ENCODE data around the gene WDR93.

Gene WDR93

GRCh38 chr15:89662893-89663626, 27.6 kb upstream of the WDR93 start:
- no peak overlapping the region for H3K4me3 ChIP-seq (ENCODE audit: control insufficient read depth, low read depth, low read length)
- no peak for TF ChIP-seq CTCF (IDR thresholded peaks at IDR 0.05; ENCODE audit: control insufficient read depth, insufficient read depth, low read depth, low read length, missing control alignments)
- peak; percentile 69 for DNase-seq (ENCODE audit: low read depth)

GRCh38 chr15:89664441-89665350, 25.9 kb upstream of the WDR93 start:
- TF ChIP-seq CTCF (IDR thresholded peaks at IDR 0.05; ENCODE audit: control insufficient read depth, insufficient read depth, low read depth, low read length, missing control alignments) = no peak
- DNase-seq (ENCODE audit: low read depth) = no peak
- H3K4me3 ChIP-seq (ENCODE audit: control insufficient read depth, low read depth, low read length) = no peak overlapping the region; the same call in 1 of the 2 replicates

- TF ChIP-seq CTCF (IDR thresholded peaks at IDR 0.05; ENCODE audit: control insufficient read depth, insufficient read depth, low read depth, low read length, missing control alignments) = no peak
These were observed 25.0 kb upstream of the WDR93 start for GRCh38 chr15:89665449-89666181.

GRCh38 chr15:89666184-89666857, 24.3 kb upstream of the WDR93 start:
- peak overlapping the region; percentile 10; the same call in 1 of the 2 replicates for H3K4me3 ChIP-seq (ENCODE audit: control insufficient read depth, low read depth, low read length)
- no peak for TF ChIP-seq CTCF (IDR thresholded peaks at IDR 0.05; ENCODE audit: control insufficient read depth, insufficient read depth, low read depth, low read length, missing control alignments)
- no peak for DNase-seq (ENCODE audit: low read depth)

More at GRCh38 chr15:89665449-89666181, 25.0 kb upstream of the WDR93 start:
- DNase-seq (ENCODE audit: low read depth) = no peak
- H3K4me3 ChIP-seq (ENCODE audit: control insufficient read depth, low read depth, low read length) = peak overlapping the region; percentile 34

GRCh38 chr15:89666858-89667705, 23.5 kb upstream of the WDR93 start:
- H3K4me3 ChIP-seq (ENCODE audit: control insufficient read depth, low read depth, low read length) = no peak overlapping the region
- no peak for TF ChIP-seq CTCF (IDR thresholded peaks at IDR 0.05; ENCODE audit: control insufficient read depth, insufficient read depth, low read depth, low read length, missing control alignments)

More at GRCh38 chr15:89666858-89667705, 23.5 kb upstream of the WDR93 start:
- DNase-seq (ENCODE audit: low read depth) = no peak

All from AG09309 (cell line).